SU-DHL-6 (cell line): ENCODE results near the gene IL36G.

ENCODE experiments used
- H2AFZ ChIP-seq: fragments of 200-600 bp; sonication (generic); 2 replicates; pipeline ENCODE4 v1.6.1; 2014; ENCODE audit warnings: low read depth, mild to moderate bottlenecking, moderate library complexity, mixed read lengths, antibody characterized with exemption, low read length; ENCODE audit not compliant: severe bottlenecking
- H3F3A ChIP-seq: fragments of 200-600 bp; shearing (Covaris generic); 2 replicates; pipeline ENCODE4 v1.6.0; 2016; ENCODE audit warnings: antibody characterized with exemption, mild to moderate bottlenecking; ENCODE audit not compliant: insufficient read depth
- H3K27ac ChIP-seq: fragments of 200-600 bp; sonication (generic); 2 replicates; pipeline ENCODE4 v1.5.1; 2016; ENCODE audit warnings: low read depth, mild to moderate bottlenecking, low read length, moderate library complexity, mixed read lengths
- H3K27me3 ChIP-seq: fragments of 200-600 bp; sonication (generic), shearing (Covaris generic); 2 replicates; pipeline ENCODE4 v1.6.0; 2014; ENCODE audit warnings: mild to moderate bottlenecking, low read length
- H3K36me3 ChIP-seq: fragments of 200-600 bp; sonication (generic); 2 replicates; pipeline ENCODE4 v1.6.1; 2014; ENCODE audit warnings: mild to moderate bottlenecking, low read length, mixed read lengths
- H3K4me2 ChIP-seq: fragments of 300-600, 200-600 bp; shearing (Covaris generic), sonication (generic); 2 replicates; pipeline ENCODE4 v1.6.0; 2014; ENCODE audit warnings: low read length, low read depth, mild to moderate bottlenecking; ENCODE audit not compliant: poor library complexity, severe bottlenecking
- H3K4me3 ChIP-seq: fragments of 200-600 bp; sonication (generic); 2 replicates; pipeline ENCODE4 v1.5.1; 2014; ENCODE audit warnings: antibody characterized with exemption, low read length, mild to moderate bottlenecking, mixed read lengths; ENCODE audit not compliant: insufficient read depth, poor library complexity, severe bottlenecking
- H3K79me2 ChIP-seq: fragments of 200-600 bp; sonication (generic); 2 replicates; pipeline ENCODE4 v1.6.1; 2014; ENCODE audit warnings: mild to moderate bottlenecking, low read length, moderate library complexity; ENCODE audit not compliant: insufficient read depth
- H3K9ac ChIP-seq: fragments of 200-600 bp; sonication (generic); 2 replicates; pipeline ENCODE4 v1.7.0; 2014; ENCODE audit warnings: mild to moderate bottlenecking, low read length
- H3K9me2 ChIP-seq: fragments of 200-600 bp; sonication (generic); replicated peaks from 2 replicates; pipeline ENCODE4 v1.6.1; 2014; ENCODE audit warnings: low read length; ENCODE audit not compliant: insufficient read depth
- H3K9me3 ChIP-seq: fragments of 200-600 bp; sonication (generic); 2 replicates; pipeline ENCODE4 v1.6.1; 2014; ENCODE audit warnings: low read length, mixed read lengths; ENCODE audit not compliant: insufficient read depth
- H4K20me1 ChIP-seq: fragments of 200-600 bp; sonication (generic); 2 replicates; pipeline ENCODE4 v1.6.1; 2014; ENCODE audit warnings: low read depth, mild to moderate bottlenecking, antibody characterized with exemption, low read length, moderate library complexity, mixed read lengths
- EZH2phosphoT487 ChIP-seq: fragments of 200-600 bp; sonication (generic), shearing (Covaris generic); conservative IDR thresholded peaks from 2 replicates; pipeline ENCODE4 v1.6.1; 2018; ENCODE audit warnings: mild to moderate bottlenecking, antibody characterized with exemption, low read length, moderate library complexity, mixed read lengths
- TF ChIP-seq, protein P1 (sequence below): fragments of 200-600 bp; sonication (generic); IDR thresholded peaks from one replicate; pipeline ENCODE4 v1.5.1; 2017; ENCODE audit warnings: antibody characterized with exemption, mild to moderate bottlenecking, low read length, moderate library complexity; ENCODE audit not compliant: insufficient read depth, poor library complexity, severe bottlenecking

IL36G gene

DNA sequence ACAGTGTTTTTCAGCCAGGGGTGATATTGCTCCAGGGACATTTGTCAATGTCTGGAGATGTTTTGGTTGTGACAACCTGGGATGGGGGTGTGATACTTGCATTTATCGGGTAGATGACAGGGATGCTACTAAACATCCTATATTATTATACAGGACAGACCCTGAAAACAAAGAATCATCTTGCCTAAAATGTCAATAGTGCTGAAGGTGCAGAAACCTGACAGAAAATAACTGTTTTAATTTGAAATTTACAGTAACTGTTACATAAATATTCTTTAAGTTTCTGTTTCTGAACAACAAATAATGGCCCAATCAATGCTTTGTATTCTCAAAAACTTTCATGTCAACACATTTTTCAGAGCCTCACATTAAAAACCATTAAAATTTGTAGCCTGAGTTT is 29.4 kb downstream of the IL36G start:
- Histone ChIP-seq H3K79me2 (no peaks in the 10 kb centered on the region), H2AFZ (no peak overlapping the region), H3K36me3 (no peaks in the 10 kb centered on the region), H3K27ac (no peak overlapping the region), H3K27me3 (no peaks in the 10 kb centered on the region), H3K9me3 (no peaks in the 10 kb centered on the region), H4K20me1 (no peaks in the 10 kb centered on the region), H3K4me2 (no peak overlapping the region), H3F3A (no peaks in the 10 kb centered on the region), H3K4me3 (no peak overlapping the region), H3K9me2 (no peaks in the 10 kb centered on the region), H3K9ac (no peak overlapping the region)
- TF ChIP-seq EZH2phosphoT487, result no peak
- TF ChIP-seq, protein P1, sequence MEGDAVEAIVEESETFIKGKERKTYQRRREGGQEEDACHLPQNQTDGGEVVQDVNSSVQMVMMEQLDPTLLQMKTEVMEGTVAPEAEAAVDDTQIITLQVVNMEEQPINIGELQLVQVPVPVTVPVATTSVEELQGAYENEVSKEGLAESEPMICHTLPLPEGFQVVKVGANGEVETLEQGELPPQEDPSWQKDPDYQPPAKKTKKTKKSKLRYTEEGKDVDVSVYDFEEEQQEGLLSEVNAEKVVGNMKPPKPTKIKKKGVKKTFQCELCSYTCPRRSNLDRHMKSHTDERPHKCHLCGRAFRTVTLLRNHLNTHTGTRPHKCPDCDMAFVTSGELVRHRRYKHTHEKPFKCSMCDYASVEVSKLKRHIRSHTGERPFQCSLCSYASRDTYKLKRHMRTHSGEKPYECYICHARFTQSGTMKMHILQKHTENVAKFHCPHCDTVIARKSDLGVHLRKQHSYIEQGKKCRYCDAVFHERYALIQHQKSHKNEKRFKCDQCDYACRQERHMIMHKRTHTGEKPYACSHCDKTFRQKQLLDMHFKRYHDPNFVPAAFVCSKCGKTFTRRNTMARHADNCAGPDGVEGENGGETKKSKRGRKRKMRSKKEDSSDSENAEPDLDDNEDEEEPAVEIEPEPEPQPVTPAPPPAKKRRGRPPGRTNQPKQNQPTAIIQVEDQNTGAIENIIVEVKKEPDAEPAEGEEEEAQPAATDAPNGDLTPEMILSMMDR, result no peak

DNA sequence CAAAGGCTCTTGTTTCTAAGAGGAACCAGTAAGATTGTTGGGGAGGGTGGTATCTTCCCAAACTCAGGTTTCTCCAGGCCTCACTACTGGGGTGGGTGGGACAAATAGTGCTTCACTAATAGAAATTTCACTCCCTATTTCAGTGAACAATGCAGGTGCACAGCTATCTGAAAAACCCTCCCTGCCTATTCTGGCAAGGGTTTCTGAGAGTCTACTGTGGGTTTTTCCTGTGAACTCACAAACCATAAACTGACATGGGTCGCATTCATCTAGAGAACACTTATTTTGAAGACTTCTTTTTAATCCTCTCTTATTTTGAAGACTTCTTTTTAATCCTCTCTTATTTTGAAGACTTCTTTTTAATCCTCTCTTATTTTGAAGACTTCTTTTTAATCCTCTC is 31.8 kb downstream of the IL36G start:
- Histone ChIP-seq H4K20me1 (no peaks in the 10 kb centered on the region), H3K4me2 (no peak overlapping the region), H3K9ac (no peak overlapping the region), H3K27me3 (no peaks in the 10 kb centered on the region), H3K9me3 (no peaks in the 10 kb centered on the region), H3K36me3 (no peaks in the 10 kb centered on the region), H3K27ac (no peak overlapping the region), H3K9me2 (no peaks in the 10 kb centered on the region), H2AFZ (no peak overlapping the region), H3F3A (no peaks in the 10 kb centered on the region), H3K79me2 (no peaks in the 10 kb centered on the region), H3K4me3 (no peak overlapping the region)
- TF ChIP-seq, protein P1, result no peak
- TF ChIP-seq EZH2phosphoT487, result no peak

DNA sequence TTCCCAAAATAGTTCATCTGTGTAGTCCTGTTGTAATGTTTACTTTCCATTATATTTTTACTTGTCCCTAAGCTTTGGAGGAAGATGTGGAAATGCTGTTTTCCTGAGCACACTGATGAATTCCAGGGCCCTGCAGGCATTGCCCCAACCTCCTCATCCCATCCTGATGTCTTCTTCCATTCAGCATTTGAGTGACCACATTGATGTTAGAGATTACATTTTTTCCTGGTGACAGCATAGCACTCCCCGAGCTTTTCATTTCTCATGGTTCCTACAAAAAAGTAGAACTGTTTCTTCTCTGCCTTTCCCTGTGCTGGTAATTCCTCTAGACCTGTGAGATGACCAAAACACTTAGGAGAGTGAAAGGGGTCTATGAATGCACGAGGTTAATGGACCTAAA is 32.3 kb downstream of the IL36G start:
- TF ChIP-seq, protein P1, result no peak
- Histone ChIP-seq H3K36me3 (no peaks in the 10 kb centered on the region), H3K4me3 (no peak overlapping the region), H3K9me2 (no peaks in the 10 kb centered on the region), H2AFZ (no peak overlapping the region), H3K27me3 (no peaks in the 10 kb centered on the region), H3K79me2 (no peaks in the 10 kb centered on the region), H3K9ac (no peak overlapping the region), H4K20me1 (no peaks in the 10 kb centered on the region), H3K9me3 (no peaks in the 10 kb centered on the region), H3F3A (no peaks in the 10 kb centered on the region), H3K4me2 (no peak overlapping the region), H3K27ac (no peak overlapping the region)

DNA sequence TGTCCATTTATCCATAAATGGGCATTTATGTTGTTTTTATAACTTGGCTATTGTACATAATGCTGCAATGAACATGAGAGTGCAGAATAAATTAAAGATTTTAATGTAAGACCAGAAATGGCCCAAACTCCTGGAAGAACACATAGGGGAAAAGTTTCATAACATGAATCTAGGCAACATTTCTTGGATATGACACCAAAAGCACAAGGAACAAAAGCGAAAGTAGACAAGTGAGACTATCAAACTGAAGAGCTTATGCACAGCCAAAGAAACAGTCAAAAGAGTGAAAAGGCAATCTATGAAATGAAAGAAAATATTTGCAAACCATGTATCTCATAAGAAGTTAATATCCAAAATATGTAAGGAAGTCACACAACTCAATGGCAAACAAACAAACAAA is 33.3 kb downstream of the IL36G start:
- H3K9ac ChIP-seq, result no peak overlapping the region

More for the DNA sequence above, 33.3 kb downstream of the IL36G start:
- Histone ChIP-seq H4K20me1 (no peaks in the 10 kb centered on the region), H3K9me3 (no peaks in the 10 kb centered on the region), H3K27ac (no peak overlapping the region), H2AFZ (no peak overlapping the region), H3K27me3 (no peaks in the 10 kb centered on the region), H3K9me2 (no peaks in the 10 kb centered on the region), H3K79me2 (no peaks in the 10 kb centered on the region), H3K4me3 (no peak overlapping the region), H3K4me2 (no peak overlapping the region), H3F3A (no peaks in the 10 kb centered on the region), H3K36me3 (no peaks in the 10 kb centered on the region)
- TF ChIP-seq, protein P1, result no peak
- no peak for TF ChIP-seq EZH2phosphoT487
